GM21526 (cell line): ENCODE data around the gene ABCG1.
A peak's percentile ranks its signal among the peaks of the same experiment; 100 is the strongest.

Experiments used
- ATAC-seq: cut with Tn5 transposase; IDR thresholded peaks from one replicate; pipeline ENCODE4 v1.9.1; 2021; ENCODE audit warnings: moderate library complexity; ENCODE audit not compliant: unreplicated experiment, low FRiP score

ABCG1 gene

GRCh38 chr21:42230636-42231035, 11.7 kb downstream of the ABCG1 start:
- no peak for ATAC-seq

DNA sequence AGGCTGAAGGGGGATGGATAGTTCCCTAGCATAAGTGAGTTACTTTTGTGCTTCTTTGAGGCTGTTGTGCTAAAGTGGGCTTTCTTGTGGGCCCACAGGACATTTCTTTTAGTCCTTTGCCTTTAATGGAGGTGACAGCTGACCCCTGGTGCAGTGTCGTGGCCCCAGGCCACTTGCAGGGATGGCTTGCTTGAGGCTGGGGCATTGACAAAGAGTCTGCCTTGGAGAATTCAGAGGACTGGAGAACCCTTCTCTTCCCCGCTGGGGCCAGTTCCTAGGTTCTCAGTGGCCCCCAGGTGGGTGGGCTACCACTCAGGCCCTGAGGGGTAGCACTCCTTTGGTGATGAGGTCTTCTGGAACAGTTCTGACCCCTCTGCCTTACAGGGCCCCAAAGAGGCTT, 12.8 kb downstream of the ABCG1 start:
- no peak for ATAC-seq

DNA sequence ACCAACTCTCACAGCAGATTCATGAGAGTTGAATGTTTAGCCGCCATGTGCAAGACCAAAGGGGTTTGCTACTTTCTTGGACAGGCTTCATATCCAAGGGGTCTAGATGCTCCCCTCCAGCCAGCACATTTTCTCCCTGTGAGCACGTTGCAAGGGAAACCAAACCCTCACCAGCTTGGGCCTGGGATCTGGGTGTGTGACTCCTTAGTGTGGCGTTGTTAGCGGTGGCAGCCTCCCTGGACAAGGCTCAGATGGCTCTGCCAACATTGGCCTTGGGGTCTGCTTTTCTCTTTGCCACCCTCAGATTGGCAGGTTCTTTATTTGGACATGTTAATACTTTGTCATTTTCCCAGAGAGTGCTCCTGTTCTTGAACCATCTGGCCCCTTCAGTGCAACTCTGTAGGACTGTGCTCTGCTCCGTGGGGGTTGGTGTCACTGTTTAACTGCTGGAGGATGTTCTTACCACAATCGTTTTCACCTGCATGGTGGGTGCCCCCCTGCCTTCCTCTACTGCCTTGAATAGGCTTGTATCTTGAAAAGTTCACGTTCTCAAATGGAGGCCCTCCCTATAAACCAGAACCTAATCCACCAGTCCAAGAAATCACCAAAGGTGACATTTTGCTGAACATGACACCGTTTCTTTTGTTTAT, 13.4 kb downstream of the ABCG1 start:
- no peak for ATAC-seq

DNA sequence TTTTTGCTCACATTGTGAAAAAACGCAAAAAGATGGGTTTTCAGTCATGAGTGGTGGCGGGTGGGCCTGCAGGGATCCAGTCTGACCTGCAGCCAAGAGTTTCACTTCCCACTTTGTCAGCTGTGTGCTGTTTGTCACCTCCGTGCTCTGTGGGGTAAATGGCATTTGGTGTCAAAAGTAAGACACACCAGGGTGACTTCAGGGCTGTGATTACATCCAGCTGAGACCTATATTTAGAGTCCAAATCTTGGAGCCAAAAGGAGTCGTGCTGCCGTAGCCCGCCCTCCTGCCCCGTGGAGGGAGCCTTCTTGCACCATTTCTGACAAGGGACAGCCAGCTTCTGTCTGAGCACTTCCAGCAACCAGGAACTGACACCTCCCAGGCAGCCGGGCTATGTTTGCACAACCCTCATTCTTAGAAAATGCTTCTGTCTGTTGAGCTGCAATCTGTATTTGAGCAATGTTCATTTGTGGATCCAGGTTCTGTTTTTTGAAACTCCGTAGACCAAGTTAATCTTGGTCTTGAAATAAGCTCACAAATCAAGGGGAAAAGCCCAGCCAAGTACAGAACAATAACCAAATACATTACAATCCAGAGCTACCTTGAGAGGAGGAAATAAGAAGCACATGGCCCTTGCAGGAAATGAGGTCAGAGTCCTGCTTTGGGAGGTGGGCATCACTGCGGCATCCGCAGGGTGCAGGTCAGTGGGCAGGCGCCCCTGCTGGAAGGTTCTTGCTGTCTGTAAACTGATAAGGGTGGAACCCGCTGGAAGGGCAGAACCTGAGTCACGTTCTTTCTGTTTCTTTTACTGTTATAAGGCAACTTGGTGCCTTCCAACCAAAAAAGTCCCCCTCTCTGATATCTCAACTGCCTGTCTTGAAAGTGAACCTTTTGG, 14.4 kb downstream of the ABCG1 start:
- ATAC-seq: peak; percentile 46

DNA sequence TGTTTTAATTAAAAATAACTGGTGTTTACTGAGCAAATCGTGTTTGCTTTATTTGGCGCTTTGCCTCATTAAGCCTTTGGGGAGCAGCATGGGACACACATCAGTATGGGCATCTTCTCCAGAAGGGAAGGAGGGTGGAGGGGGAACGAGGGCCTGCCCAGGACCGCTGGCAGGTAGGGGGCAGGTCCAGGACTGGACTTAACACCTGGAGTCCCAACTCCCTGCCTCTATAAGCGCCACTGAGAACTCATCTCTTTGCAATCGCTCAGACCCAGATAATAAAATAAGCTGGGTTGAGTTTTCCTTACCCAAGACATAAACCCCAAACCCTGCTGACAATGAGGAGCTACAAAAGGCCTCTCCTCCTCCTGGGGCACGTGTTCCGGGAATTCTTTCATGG, 15.1 kb downstream of the ABCG1 start:
- no peak for ATAC-seq

GRCh38 chr21:42234464-42235241, 15.7 kb downstream of the ABCG1 start:
- ATAC-seq: peak; percentile 36

GRCh38 chr21:42235593-42235992, 16.7 kb downstream of the ABCG1 start:
- ATAC-seq: no peak

GRCh38 chr21:42236014-42236413, 17.1 kb downstream of the ABCG1 start:
- ATAC-seq: no peak

DNA sequence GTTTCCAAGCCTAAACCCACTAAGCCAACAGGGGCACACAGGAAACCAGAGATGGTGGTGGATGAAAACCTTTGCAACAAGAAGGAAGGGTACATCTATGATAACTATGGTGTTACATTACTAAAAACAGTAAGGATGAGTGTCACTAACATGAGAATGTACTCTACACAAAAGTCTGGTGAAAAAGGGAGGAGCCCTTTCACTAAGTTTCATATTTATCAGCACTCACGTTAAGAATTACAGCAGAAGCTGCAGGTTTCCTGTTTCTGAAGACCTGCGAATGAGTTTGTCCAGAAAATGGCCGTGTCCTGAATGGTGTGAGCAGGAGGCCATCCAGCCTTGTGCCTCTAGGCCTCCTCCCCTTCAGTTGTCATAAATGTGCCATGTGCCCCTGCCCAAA, 17.8 kb downstream of the ABCG1 start:
- no peak for ATAC-seq

- no peak for ATAC-seq
Observed at GRCh38 chr21:42237161-42237560, 18.2 kb downstream of the ABCG1 start.

DNA sequence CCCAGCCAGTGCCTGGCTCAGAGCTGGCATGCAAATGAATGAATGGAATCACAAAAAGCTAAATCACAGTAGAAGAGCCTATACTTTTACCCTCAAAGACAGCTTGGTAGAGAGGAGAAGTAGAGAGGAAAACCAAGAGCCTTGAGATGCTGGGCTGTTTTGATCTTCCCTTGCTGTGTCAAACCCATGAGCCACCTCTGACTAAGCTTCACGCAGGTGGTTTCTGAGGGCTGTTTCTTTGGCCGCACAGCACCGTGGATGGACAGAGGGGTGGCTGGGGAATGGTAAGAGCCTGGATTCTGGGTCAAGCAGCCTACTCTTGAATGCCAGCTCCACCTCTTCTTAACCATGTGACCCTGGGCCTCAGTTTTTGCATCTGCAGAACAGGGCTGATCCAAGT, 18.6 kb downstream of the ABCG1 start:
- no peak for ATAC-seq

DNA sequence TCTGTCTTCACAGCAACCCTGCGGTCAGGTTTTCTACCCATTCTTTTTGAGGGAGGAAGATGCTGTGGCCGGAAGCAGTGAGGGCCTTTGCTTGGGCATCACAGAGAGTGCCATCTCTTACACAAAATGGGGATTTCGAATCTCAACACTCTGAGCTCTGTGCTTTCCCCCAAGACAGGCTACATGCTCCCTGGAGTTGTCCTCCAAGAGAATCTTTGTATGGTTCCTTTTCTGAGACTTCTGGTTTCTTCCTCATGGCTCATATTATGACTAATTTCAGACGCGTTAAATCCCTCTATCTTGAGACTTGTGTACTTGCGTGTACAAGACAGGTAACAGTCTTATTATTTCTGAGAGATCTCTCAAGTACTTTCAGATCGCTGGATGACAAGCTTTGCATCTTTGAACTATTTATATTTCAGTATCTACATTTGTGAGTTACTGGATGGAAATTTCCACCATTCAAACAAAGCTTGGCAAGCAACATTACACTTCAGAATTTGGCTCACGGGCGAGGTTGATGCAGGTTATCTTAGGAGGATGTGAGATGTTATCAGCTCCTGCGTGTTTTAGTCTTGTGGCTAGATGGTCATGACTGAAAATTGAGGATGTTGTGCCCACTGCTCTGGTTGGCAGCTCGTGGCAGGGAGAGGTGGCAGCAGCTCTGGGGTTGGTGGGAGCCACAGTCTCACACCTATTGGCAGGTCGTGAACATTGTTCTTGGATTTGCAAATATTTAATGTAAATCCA, 19.4 kb downstream of the ABCG1 start:
- ATAC-seq: no peak

- no peak for ATAC-seq
Observed at GRCh38 chr21:42239556-42239955, 20.6 kb downstream of the ABCG1 start.

- ATAC-seq: no peak
Observed at GRCh38 chr21:42239973-42240372, 21.0 kb downstream of the ABCG1 start.

DNA sequence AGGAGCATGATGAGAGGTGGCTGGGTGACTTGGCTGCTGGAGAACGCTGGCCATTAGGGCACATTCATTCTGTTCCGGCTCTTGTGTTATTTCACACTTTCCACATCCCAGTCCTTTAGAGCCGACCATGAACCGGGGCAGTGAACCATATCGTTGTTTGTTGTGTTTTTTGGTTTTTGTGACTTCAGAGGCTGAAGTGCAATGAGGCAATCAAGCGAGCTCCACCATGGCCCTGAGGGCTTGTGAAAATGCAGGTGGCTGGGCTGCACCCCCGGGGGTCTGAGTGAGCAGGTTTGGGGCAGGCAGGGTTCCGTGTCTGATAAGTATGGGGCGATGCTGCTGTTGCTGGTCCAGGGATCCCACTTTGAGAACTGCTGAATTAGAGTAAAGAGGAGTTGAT, 23.7 kb downstream of the ABCG1 start:
- no peak for ATAC-seq

DNA sequence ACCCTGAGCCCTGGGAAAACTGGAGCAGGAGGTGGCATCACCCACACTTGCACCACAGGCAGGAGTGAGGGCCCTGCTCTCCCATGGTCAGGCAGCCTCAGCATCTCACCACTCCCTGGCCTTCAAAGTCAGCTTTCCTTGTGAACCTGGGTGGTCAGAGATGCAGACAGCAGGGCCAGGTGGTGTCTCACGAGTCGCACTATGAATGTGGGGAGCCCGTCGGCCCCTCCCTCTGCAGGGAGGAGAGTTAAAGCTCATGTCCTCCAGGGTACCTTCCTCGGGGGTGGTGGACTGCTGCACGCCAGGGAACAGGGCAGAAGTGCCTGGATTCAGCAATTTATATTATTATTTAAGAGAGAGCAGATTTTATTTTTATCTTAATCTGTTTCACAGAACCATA, 24.1 kb downstream of the ABCG1 start:
- no peak for ATAC-seq

DNA sequence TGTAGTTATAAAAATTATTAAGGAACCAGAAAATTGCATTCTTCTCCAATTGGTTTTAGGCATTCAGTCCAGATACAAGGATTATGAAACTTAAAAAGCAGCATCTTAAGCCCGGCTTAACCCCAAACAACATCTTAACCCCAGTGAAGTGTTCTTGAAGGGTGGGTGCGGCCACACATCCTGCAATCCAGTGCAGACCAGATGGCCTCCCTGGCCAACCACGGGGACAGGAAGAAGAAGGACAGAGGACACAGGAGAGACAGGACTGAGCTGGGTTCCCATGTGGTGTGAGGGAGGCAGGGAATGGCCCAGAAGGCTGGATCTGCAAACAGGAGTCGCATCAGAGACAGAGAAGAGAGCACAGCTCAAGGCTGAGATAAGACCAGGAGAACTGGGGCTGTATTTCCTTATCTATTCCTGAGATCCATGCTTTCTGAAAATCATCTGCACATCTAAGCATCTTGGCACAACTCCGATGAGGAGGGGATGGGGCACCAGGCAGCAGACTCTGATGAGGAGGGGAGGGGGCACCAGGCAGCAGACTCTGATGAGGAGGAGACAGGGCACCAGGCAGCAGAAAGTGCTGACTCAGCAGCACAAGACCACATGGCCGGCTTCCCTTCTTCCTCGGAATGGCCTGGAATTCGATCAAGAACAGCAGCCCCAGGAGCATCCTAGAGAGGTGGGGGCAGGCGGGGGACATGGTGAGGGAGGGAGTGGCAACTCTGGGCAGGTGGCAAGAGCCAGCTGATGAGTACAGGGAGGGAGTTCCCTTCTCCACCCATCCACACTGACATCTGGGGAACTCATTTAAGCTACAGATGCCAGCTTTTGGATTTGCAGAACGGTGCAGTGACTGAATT, 26.6 kb downstream of the ABCG1 start:
- no peak for ATAC-seq

DNA sequence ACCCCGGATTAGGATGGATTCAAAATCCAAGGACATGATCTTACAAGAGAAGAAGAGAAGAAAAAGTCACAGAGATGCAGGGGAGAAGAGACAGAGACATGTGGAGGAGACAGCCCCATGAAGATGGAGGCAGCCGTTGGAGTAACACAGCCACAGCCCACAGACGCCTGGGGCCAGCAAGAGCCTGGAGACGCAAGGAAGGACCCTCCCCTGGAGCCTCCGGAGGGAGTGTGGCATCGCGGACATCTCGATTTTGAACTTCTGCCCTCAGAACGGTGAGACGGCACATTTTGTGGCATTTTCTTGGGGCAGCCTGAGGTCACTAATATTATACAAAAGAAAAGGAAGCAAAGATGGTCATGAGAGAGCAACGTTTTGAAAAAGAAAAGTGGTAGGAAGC, 28.8 kb downstream of the ABCG1 start:
- no peak for ATAC-seq

GRCh38 chr21:42248241-42248640, 29.3 kb downstream of the ABCG1 start:
- ATAC-seq: no peak
